Esophagus muscularis mucosa (tissue), 3 donors: ENCODE data around the gene WWOX.

Experiments
- CTCF ChIP-seq, 3 experiments: fragments of 200-600 bp in 2 of 3; fragments of 450-650 bp in 1 of 3; sonication (generic) in 2 of 3; IDR thresholded peaks; one replicate each; pipeline ENCODE4 v1.5.1; 2017 to 2019; ENCODE audit warnings: antibody characterized with exemption in 3 of 3, mild to moderate bottlenecking in 2 of 3, moderate library complexity in 1 of 3
- POLR2A ChIP-seq: fragments of 450-650 bp; IDR thresholded peaks from one replicate; pipeline ENCODE4 v1.6.1; 2017; ENCODE audit warnings: antibody characterized with exemption, moderate library complexity, mild to moderate bottlenecking, low read depth

- TF ChIP-seq POLR2A (no peak), CTCF (IDR thresholded peaks at IDR 0.05) (no peak)
Observed at GRCh38 chr16:79156761-79157160, 1057.3 kb downstream of the WWOX start.
